DND-41 (cell line): ENCODE data around the gene ICA1L.
"Not testable (repeated sequence)": the region's sequence is repeated elsewhere in the genome, so short reads cannot be mapped to it uniquely, and the experiment has no call there.

ENCODE experiments used
- ATAC-seq: fragments of 200-7000 bp; cut with Tn5 transposase; 3 replicates; pipeline ENCODE4 v1.9.1; 2021; ENCODE audit warnings: low read depth; ENCODE audit not compliant: insufficient read depth
- DNase-seq: peaks from one replicate; pipeline ENCODE4 v3.0.0-alpha.2; 2020
- H2AFZ ChIP-seq: 2 replicates; pipeline ENCODE4 v1.6.0; 2012; ENCODE audit warnings: low read depth, low read length
- H3K27ac ChIP-seq: 2 replicates; pipeline ENCODE4 v1.5.1; 2012; ENCODE audit warnings: low read length, inconsistent platforms
- H3K27me3 ChIP-seq: fragments of 200-600 bp; sonication (generic); 2 replicates; pipeline ENCODE4 v1.6.0; 2012; ENCODE audit warnings: low read length, mild to moderate bottlenecking, inconsistent platforms; ENCODE audit not compliant: insufficient read depth, poor library complexity
- H3K36me3 ChIP-seq: 2 replicates; pipeline ENCODE4 v1.5.1; 2012; ENCODE audit warnings: low read length, inconsistent platforms; ENCODE audit not compliant: insufficient read depth
- H3K4me1 ChIP-seq: 2 replicates; pipeline ENCODE4 v1.5.1; 2012; ENCODE audit warnings: mild to moderate bottlenecking, low read length; ENCODE audit not compliant: insufficient read depth
- H3K4me2 ChIP-seq: 2 replicates; pipeline ENCODE4 v1.6.0; 2012; ENCODE audit warnings: mild to moderate bottlenecking, moderate library complexity, low read length, inconsistent platforms; ENCODE audit not compliant: insufficient read depth
- H3K4me3 ChIP-seq, 2 experiments: fragments of 200-600 bp in 1 of 2; shearing (Covaris generic) in 1 of 2; 2 replicates each; pipeline ENCODE4 v1.5.1; 2012 to 2016; ENCODE audit warnings: inconsistent platforms in 2 of 2, low read length in 2 of 2, mild to moderate bottlenecking in 2 of 2, low read depth in 1 of 2, moderate library complexity in 1 of 2
- H3K79me2 ChIP-seq: 2 replicates; pipeline ENCODE4 v1.6.0; 2012; ENCODE audit warnings: low read length, inconsistent platforms; ENCODE audit not compliant: insufficient read depth
- H3K9ac ChIP-seq: 2 replicates; pipeline ENCODE4 v1.6.0; 2012; ENCODE audit warnings: low read depth, mild to moderate bottlenecking, inconsistent platforms, low read length, moderate library complexity
- H3K9me3 ChIP-seq: 2 replicates; pipeline ENCODE4 v1.5.1; 2012; ENCODE audit warnings: low read length, moderate library complexity, mild to moderate bottlenecking, inconsistent platforms; ENCODE audit not compliant: insufficient read depth, severe bottlenecking
- H4K20me1 ChIP-seq: 2 replicates; pipeline ENCODE4 v1.6.0; 2012; ENCODE audit warnings: low read length; ENCODE audit not compliant: insufficient read depth
- CTCF ChIP-seq: IDR thresholded peaks from 2 replicates; pipeline ENCODE4 v1.5.1; 2012; ENCODE audit warnings: borderline replicate concordance, low read length, moderate library complexity, mild to moderate bottlenecking; ENCODE audit not compliant: poor library complexity, severe bottlenecking; ENCODE audit errors: extremely low read depth
- EZH2 ChIP-seq: IDR thresholded peaks from 3 replicates; pipeline ENCODE4 v1.6.1; 2012; ENCODE audit warnings: borderline replicate concordance, low read depth, mild to moderate bottlenecking, moderate library complexity, low read length, inconsistent platforms; ENCODE audit not compliant: severe bottlenecking

The ICA1L gene

GRCh38 chr2:202909394-202910192 is 38.0 kb upstream of the ICA1L start:
- Histone ChIP-seq H3K36me3 (peaks cover 18% of the 10 kb centered on the region), H3K4me2 (peak overlapping the region; percentile 76), H3K9me3 (no peaks in the 10 kb centered on the region), H3K27me3 (no peaks in the 10 kb centered on the region), H2AFZ (no peak overlapping the region), H3K9ac (no peak overlapping the region), H3K79me2 (peaks cover 66% of the 10 kb centered on the region), H3K4me1 (peaks cover 36% of the 10 kb centered on the region), H3K4me3 (peak overlapping the region in 1 of 2 experiments; percentile 68; a peak in 2 of 4 replicates), H4K20me1 (peaks cover 3% of the 10 kb centered on the region; the same call in 1 of the 2 replicates), H3K27ac (no peak overlapping the region)
- TF ChIP-seq CTCF = no peak
- TF ChIP-seq EZH2 = no peak
- ATAC-seq = no peak
- no peak for DNase-seq

- Histone ChIP-seq H3K4me2 (peak overlapping the region; percentile 76; the same call in 1 of the 2 replicates), H3K4me1 (peaks cover 32% of the 10 kb centered on the region), H3K9ac (no peak overlapping the region), H3K79me2 (peaks cover 74% of the 10 kb centered on the region), H4K20me1 (peaks cover 3% of the 10 kb centered on the region; the same call in 1 of the 2 replicates), H3K4me3 (no peak overlapping the region), H3K27me3 (no peaks in the 10 kb centered on the region), H3K36me3 (peaks cover 24% of the 10 kb centered on the region), H2AFZ (no peak overlapping the region), H3K9me3 (no peaks in the 10 kb centered on the region), H3K27ac (no peak overlapping the region)
- ATAC-seq (no peak), DNase-seq (no peak)
- TF ChIP-seq EZH2 (no peak), CTCF (no peak)
Measured at GRCh38 chr2:202908186-202908585, 36.6 kb upstream of the ICA1L start.

GRCh38 chr2:202905507-202905906 is 33.9 kb upstream of the ICA1L start:
- not testable (repeated sequence) for DNase-seq, ATAC-seq, H2AFZ ChIP-seq, H3K4me3 ChIP-seq, H3K4me2 ChIP-seq, H3K27me3 ChIP-seq, H4K20me1 ChIP-seq, H3K27ac ChIP-seq, H3K9me3 ChIP-seq, H3K9ac ChIP-seq
- Histone ChIP-seq H3K36me3 (peaks cover 41% of the 10 kb centered on the region), H3K4me1 (peaks cover 26% of the 10 kb centered on the region), H3K79me2 (peaks cover 64% of the 10 kb centered on the region)

- no peaks in the 10 kb centered on the region for H3K27me3 ChIP-seq
- TF ChIP-seq CTCF (no peak), EZH2 (no peak)
- no peak overlapping the region for H3K4me3 ChIP-seq
- H3K9ac ChIP-seq = no peak overlapping the region
- no peaks in the 10 kb centered on the region for H3K79me2 ChIP-seq
- H2AFZ ChIP-seq = no peak overlapping the region
- H4K20me1 ChIP-seq = no peaks in the 10 kb centered on the region
- H3K27ac ChIP-seq = no peak overlapping the region
- no peaks in the 10 kb centered on the region for H3K4me1 ChIP-seq
- peaks cover 77% of the 10 kb centered on the region for H3K36me3 ChIP-seq
- no peak for DNase-seq
- H3K4me2 ChIP-seq = no peak overlapping the region
- ATAC-seq = no peak
- no peaks in the 10 kb centered on the region for H3K9me3 ChIP-seq
Measured at GRCh38 chr2:202885190-202885589, 13.6 kb upstream of the ICA1L start.
